Measurements from ENCODE around the gene APOOL. TPM values are rescaled to one million over a fixed set of nuclear protein-coding genes. Genes with fewer than 3 reads are reported as not detected.
"Not testable (repeated sequence)": the region's sequence is repeated elsewhere in the genome, so short reads cannot be mapped to it uniquely, and the experiment has no call there.

APOOL gene
- total and polyA plus RNA-seq, 9 of the 15 experiments (the other 6 are each of a cell fraction or from before 2014, with no cell fraction given): 4.6 to 20.5 (median 10.2) TPM

- no peak for TF ChIP-seq ZNF134 (CRISPR knock-in tag; conservative IDR thresholded peaks at IDR 0.05)
Observed at GRCh38 chrX:85012098-85012497, 8.4 kb downstream of the APOOL start (continued).

- H3K27ac ChIP-seq (ENCODE audit: extremely low read depth, low read depth, low read length); POLR2A ChIA-PET; H3K27me3 ChIP-seq (ENCODE audit: control insufficient read depth in 2 of 2, insufficient read depth in 2 of 2, low read length in 2 of 2); in situ Hi-C loops (cut with MboI); H3K9me1 ChIP-seq (ENCODE audit: control insufficient read depth, insufficient read depth, low read length); H3K36me3 ChIP-seq (ENCODE audit: control insufficient read depth, insufficient read depth, low read length); H3K4me2 ChIP-seq (ENCODE audit: insufficient read depth, low read length); H3K4me3 ChIP-seq; ATAC-seq; H3K9ac ChIP-seq (ENCODE audit: insufficient read depth in 1 of 2, low read depth in 2 of 2, low read length in 2 of 2); intact Hi-C loops (cut with micrococcal nuclease); H4K20me1 ChIP-seq (replicated peaks; ENCODE audit: control insufficient read depth, insufficient read depth, low read length); BruUV-seq (replicated peaks); DNase-seq (ENCODE audit: extremely low read depth in 1 of 4, low spot score in 3 of 4); FAIRE-seq; H3K4me1 ChIP-seq (replicated peaks in 1 of 2; ENCODE audit: control insufficient read depth in 2 of 2, insufficient read depth in 2 of 2, low read length in 2 of 2); H2AFZ ChIP-seq (ENCODE audit: low read depth, low read length); H3K9me3 ChIP-seq (replicated peaks; ENCODE audit: control insufficient read depth, insufficient read depth, low read depth, low read length); CTCF ChIA-PET (ENCODE audit: low intra/inter-chr PET ratio): not testable (repeated sequence)
- WGBS (ENCODE audit: insufficient coverage, low coverage, missing lambda C conversion rate): 65% methylated on average over 7 of the region's 8 CpGs
- H3K79me2 ChIP-seq (ENCODE audit: control insufficient read depth, insufficient read depth, low read length): peaks cover 14% of the 10 kb centered on the region; the same call in 2 of the 3 replicates
Observed at GRCh38 chrX:85015351-85015750, 11.7 kb downstream of the APOOL start.

GRCh38 chrX:85017721-85018120, 14.0 kb downstream of the APOOL start:
- DNase-seq (ENCODE audit: extremely low read depth in 1 of 4, low spot score in 3 of 4) (no peak), FAIRE-seq (no peak), ATAC-seq (no peak)
- H3K9ac ChIP-seq (ENCODE audit: insufficient read depth in 1 of 2, low read depth in 2 of 2, low read length in 2 of 2): no peak overlapping the region
- H3K27me3 ChIP-seq (ENCODE audit: control insufficient read depth in 2 of 2, insufficient read depth in 2 of 2, low read length in 2 of 2): no peaks in the 10 kb centered on the region
- H3K79me2 ChIP-seq (ENCODE audit: control insufficient read depth, insufficient read depth, low read length): peaks cover 14% of the 10 kb centered on the region; the same call in 2 of the 3 replicates
- no peaks in the 10 kb centered on the region for H3K9me1 ChIP-seq (ENCODE audit: control insufficient read depth, insufficient read depth, low read length)
- in situ Hi-C loops (cut with MboI) (no loop called here), intact Hi-C loops (cut with micrococcal nuclease) (no loop called here)
- no TSS peak for BruUV-seq (replicated peaks)
- H3K9me3 ChIP-seq (replicated peaks; ENCODE audit: control insufficient read depth, insufficient read depth, low read depth, low read length): peaks cover 3% of the 10 kb centered on the region; the same call in 1 of the 2 replicates
- no peak overlapping the region for H2AFZ ChIP-seq (ENCODE audit: low read depth, low read length)
- ChIA-PET CTCF (ENCODE audit: low intra/inter-chr PET ratio) (no interaction called here), POLR2A (no interaction called here)
- H4K20me1 ChIP-seq (replicated peaks; ENCODE audit: control insufficient read depth, insufficient read depth, low read length): no peaks in the 10 kb centered on the region
- H3K27ac ChIP-seq (ENCODE audit: extremely low read depth, low read depth, low read length): no peak overlapping the region
- no peaks in the 10 kb centered on the region for H3K4me1 ChIP-seq (replicated peaks in 1 of 2; ENCODE audit: control insufficient read depth in 2 of 2, insufficient read depth in 2 of 2, low read length in 2 of 2)
- H3K36me3 ChIP-seq (ENCODE audit: control insufficient read depth, insufficient read depth, low read length): no peaks in the 10 kb centered on the region; the same call in 2 of the 3 replicates
- no peak overlapping the region for H3K4me3 ChIP-seq
- H3K4me2 ChIP-seq (ENCODE audit: insufficient read depth, low read length): no peak overlapping the region
- WGBS (ENCODE audit: insufficient coverage, low coverage, missing lambda C conversion rate): 87% methylated on average over 2 of the region's 2 CpGs
- TF ChIP-seq PKNOX1 (IDR thresholded peaks at IDR 0.05): no peak
- no peak for TF ChIP-seq GABPB1 (CRISPR knock-in tag; IDR thresholded peaks at IDR 0.05)
- TF ChIP-seq MED1 (CRISPR knock-in tag; IDR thresholded peaks at IDR 0.05; ENCODE audit: borderline replicate concordance): no peak
- TF ChIP-seq ZNF184 (CRISPR knock-in tag; IDR thresholded peaks at IDR 0.05): no peak
- no peak for TF ChIP-seq HMG20B (CRISPR knock-in tag; IDR thresholded peaks at IDR 0.05)
- TF ChIP-seq CCAR2 (IDR thresholded peaks at IDR 0.05; ENCODE audit: low read depth, low read length): no peak
- TF ChIP-seq DMBX1 (CRISPR knock-in tag; IDR thresholded peaks at IDR 0.05; ENCODE audit: borderline replicate concordance): no peak
- no peak for TF ChIP-seq ADNP (tag; IDR thresholded peaks at IDR 0.05)
- TF ChIP-seq SFPQ (IDR thresholded peaks at IDR 0.05; ENCODE audit: low read depth, low read length): no peak
- no peak for TF ChIP-seq ZNF143 (CRISPR knock-in tag; IDR thresholded peaks at IDR 0.05)
- TF ChIP-seq NBN (IDR thresholded peaks at IDR 0.05; ENCODE audit: low read depth): no peak
- no peak for TF ChIP-seq POLR3G (IDR thresholded peaks at IDR 0.05; ENCODE audit: extremely low read depth, insufficient read length, insufficient replicate concordance)
